ENCODE data around the gene GOLGA6A.

The GOLGA6A gene

DNA sequence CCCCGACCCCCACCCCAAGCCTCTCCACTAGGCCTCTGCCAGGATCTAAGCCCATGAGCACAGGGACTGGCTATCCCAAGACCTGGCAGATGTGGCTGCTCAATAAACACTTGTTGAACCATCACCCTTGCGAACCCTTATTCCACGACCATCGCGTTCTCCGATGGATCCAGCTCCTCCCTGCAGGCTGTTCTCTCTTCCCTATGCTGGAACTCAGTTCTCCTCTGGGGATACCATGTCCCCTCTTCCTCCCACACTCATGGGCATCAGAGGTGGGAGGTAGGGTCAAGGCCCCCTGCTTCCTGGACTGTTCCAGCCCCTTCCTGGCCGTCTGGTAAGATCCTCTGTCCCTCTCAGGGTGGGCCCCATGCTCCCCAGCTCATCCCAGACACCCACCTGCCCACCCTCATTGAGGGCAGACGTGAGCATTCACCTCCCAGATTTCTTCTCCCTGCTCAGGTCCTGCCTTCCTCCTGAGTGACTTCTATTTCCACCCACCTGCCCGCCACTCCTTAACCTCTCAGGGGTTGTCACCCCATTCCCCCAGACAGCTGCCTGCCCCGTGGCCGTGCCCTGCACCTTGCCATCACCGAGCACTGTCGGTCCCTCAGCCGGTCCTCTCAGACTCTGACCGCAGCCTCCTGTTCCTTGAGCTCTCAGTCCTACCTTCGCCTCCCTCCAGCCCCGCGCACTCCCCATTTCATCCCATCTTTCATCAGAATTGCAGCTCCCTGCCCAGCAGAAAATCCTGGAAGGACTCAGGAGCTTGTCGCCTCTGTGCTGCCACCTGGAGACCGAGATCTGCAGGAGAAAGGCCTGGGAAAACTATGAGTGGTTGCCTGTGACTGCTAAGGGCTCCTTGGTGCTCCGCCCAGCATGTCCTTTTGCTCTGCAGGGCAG, 45.8 kb downstream of the GOLGA6A start:
- DNase-seq (ENCODE audit: low read depth in 3 of 3) = no peak

DNA sequence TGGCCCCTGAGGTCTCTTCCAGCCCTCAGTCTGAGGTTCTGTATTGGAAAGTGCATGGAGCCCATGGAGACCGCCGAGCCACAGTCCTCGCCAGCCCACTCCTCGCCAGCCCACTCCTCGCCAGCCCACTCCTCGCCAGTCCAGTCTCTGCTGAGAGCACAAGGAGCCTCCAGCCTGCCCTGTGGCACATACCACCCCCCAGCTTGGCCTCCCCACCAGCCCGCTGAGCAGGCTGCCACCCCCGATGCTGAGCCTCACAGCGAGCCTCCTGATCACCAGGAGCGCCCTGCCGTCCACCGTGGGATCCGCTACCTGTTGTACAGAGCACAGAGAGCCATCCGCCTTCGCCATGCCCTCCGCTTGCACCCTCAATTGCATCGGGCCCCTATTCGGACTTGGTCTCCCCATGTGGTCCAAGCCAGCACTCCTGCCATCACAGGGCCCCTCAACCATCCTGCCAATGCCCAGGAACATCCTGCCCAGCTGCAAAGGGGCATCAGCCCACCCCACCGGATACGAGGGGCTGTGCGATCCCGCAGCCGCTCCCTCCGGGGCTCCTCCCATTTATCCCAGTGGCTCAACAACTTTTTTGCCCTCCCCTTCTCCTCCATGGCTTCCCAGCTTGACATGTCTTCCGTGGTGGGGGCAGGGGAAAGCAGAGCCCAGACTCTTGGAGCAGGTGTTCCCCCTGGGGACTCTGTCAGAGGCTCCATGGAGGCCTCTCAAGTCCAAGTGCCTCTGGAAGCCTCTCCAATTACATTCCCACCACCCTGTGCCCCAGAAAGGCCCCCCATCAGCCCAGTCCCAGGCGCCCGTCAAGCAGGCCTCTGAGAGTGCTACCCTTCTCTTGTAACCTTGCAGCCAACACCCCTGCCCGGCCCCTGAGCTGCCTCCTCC, 47.0 kb downstream of the GOLGA6A start:
- DNase-seq (ENCODE audit: low read depth in 3 of 3) = no peak

DNA sequence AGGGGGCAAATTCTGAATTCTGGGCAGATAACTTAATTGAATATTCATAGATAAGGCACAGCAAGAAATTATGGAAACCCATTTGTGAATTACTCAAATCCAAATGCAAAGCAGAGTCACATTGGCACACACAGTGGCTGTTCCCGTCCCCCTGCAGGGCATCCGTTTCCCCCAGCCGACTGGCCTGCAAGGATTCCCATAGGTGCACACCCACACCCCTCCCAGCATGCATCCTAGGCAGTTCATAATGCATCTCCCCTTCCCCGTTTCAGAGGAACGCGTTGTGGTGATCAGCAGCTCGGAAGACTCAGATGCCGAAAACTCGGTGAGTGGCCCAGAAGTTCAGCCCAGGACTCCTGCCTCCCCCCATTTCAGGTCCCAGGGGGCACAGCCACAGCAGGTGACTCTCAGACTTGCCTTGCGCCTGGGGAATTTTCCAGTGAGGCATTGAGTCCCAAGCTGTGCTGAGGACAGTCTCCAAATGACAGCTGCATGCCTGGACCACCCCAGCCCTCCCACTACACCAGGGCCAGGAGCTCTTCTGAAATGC, 48.1 kb downstream of the GOLGA6A start:
- DNase-seq (ENCODE audit: low read depth in 3 of 3) = no peak

DNA sequence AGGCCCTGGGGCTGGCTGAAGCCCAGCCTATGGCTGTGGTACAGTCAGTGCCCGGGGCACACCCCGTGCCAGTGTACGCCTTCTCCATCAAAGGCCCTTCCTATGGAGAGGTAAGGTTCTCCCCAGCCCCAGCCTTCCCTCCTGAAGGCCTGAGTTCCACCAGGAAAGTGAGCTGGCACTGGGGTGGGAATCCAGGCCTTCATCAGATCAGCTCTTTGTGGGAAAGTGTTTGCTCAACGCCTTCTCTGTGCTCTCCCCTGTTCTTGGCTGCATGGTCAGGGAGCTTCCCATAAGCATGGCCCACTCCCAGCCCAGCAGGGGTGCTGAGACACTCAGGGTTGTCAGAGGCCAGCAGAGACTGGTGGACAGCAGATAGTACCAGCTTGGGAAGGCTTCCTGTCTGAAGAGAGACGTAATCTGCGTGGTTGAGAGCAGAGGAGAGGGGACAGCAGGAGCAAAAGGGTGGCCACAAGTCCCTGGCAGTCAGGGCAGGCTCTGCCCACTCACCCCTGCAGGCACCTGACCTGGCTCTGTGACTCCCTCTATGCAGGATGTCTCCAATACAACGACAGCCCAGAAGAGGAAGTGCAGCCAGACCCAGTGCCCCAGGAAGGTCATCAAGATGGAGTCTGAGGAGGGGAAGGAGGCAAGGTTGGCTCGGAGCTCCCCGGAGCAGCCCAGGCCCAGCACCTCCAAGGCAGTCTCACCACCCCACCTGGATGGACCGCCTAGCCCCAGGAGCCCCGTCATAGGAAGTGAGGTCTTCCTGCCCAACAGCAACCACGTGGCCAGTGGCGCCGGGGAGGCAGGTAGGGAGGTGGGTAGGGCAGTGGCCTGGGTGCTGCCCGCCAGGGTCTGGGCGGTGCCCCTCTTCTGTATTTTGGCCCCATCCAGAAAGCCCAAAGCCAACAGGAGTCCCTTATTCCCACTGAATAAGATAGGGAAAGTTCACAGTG, 49.5 kb downstream of the GOLGA6A start:
- no peak for DNase-seq (ENCODE audit: low read depth in 3 of 3)

DNA sequence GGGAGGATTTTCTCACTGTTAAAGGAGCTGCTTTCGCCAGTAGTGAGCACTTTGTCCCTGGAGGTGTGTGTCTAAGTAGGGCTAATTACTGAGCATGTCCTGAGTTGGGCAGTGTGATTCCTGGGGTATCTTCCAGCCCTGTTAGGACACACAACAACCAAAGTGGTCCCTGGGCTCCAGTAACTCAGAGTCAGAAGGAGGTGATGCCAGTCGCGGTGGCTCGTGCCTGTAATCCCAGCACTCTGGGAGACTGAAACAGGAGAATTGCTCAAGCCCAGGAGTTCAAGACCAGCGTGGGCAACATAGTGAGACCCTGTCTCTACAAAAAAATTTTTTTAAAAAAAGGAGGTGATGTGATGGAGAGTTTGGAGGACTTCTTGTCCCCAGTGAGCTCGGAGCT, 50.3 kb downstream of the GOLGA6A start:
- no peak for DNase-seq (ENCODE audit: low read depth in 3 of 3)

DNA sequence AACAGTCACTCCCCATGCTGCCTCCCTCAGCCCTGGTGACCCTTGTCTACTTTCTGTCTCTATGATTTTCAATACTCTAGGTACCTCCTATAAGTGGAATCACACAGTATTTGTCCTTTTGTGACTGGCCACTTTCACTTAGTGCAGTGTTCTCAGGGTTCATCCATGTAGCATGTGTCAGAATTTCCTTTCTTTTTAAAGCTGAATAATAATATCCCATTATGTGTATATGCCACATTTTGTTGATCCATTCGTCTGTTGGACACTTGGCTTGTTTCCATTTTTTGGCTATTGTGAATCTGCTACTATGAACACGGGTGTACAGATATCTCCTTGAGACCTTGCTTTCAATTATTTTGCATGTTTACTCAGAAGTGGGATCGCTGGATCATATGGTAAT, 53.7 kb downstream of the GOLGA6A start:
- no peak for DNase-seq (ENCODE audit: low read depth in 3 of 3)

DNA sequence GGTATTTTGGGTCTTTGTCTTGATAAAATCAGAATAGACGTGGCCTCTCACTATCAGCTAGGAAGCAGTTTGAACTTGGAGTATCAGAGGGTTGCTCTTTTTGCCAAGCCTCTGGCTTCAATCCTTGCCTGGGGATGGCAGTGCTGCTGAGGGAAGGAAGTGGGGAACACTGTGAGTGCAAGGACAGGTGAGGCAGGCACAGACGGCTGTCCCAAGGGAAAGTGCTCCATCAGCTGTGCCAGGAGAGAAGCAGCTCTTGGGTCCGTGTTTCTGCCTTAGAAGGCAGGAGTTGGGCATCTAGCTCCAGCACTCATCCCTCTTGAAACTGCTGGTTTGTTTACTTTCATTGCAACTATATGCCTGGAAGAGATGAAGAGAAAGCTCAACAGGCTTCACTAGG, 54.7 kb downstream of the GOLGA6A start:
- DNase-seq (ENCODE audit: low read depth in 3 of 3) = no peak

DNA sequence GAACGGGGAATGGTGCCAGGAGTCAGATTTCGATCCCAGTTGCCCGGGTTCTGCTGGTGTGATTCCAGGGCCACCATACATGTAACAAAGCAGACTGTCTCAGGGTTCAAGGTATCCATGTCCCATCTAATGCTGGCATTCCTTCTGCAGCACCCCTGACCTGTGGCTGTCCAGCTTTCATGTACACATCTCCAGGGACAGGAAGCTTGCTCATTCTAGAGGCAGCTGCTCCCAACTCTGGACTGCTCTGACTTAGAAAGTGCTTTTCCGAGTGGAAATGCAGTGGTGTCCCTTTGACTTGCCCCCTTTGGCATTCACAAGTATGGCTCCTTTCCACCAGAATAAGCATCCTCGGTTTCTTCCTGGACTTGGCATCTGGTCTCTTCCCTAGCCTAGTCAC, 56.9 kb downstream of the GOLGA6A start:
- no peak for DNase-seq (ENCODE audit: low read depth in 3 of 3)

DNA sequence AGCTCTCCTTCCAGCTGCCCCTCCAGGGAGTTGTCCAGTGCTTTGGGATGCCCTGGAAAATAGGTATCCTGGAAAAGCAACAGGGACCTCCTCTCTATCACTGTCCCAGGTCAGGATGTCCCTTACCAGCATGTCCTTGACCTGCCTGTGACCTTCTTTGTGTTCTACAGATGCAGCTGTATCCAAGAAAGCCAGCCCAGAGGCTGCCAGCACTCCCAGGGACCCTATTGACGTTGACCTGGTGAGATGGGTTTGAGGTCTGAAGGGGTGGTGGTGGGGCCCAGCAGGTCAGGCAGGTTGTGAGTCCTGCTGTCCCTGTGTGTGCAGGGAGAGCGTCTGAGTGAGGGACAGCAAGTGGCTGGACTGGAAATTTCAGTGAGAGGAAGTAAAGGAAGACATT, 57.7 kb downstream of the GOLGA6A start:
- DNase-seq (ENCODE audit: low read depth in 3 of 3) = no peak

DNA sequence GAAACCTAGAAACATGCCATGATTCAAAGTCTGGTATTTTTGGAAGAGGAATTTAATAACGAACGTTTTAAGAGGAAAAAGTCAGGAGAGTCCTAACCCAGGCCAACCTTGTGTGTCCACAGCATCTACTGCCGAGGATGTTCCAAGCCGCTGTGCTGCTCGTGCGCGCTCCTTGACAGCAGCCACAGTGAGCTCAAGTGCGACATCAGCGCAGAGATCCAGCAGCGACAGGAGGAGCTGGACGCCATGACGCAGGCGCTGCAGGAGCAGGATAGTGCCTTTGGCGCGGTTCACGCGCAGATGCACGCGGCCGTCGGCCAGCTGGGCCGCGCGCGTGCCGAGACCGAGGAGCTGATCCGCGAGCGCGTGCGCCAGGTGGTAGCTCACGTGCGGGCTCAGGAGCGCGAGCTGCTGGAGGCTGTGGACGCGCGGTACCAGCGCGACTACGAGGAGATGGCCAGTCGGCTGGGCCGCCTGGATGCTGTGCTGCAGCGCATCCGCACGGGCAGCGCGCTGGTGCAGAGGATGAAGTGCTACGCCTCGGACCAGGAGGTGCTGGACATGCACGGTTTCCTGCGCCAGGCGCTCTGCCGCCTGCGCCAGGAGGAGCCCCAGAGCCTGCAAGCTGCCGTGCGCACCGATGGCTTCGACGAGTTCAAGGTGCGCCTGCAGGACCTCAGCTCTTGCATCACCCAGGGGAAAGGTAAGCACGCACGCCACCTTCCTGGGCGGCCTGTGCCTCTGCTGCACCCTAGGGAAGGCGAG, 59.5 kb downstream of the GOLGA6A start:
- DNase-seq (ENCODE audit: low read depth in 3 of 3) = no peak
